Duodenal mucosa (tissue), 2 donors: Measurements from ENCODE around the gene CBFA2T2.
"Not testable (repeated sequence)": the region's sequence is repeated elsewhere in the genome, so short reads cannot be mapped to it uniquely, and the experiment has no call there.

Experiments
- H3K27ac ChIP-seq: one replicate; pipeline ENCODE4 v1.7.0; 2013; ENCODE audit warnings: low read depth, low read length
- H3K27me3 ChIP-seq, 2 donors: one replicate each; pipeline ENCODE4 v1.7.0; 2013; ENCODE audit warnings: low read length in 2 of 2, control low read depth in 1 of 2; ENCODE audit not compliant: insufficient read depth in 2 of 2, control insufficient read depth in 1 of 2
- H3K36me3 ChIP-seq, 2 donors: one replicate each; pipeline ENCODE4 v1.7.0; 2013; ENCODE audit warnings: low read length in 2 of 2, control low read depth in 1 of 2; ENCODE audit not compliant: insufficient read depth in 2 of 2, control insufficient read depth in 1 of 2
- H3K4me1 ChIP-seq, 2 donors: one replicate each; pipeline ENCODE4 v1.7.0; 2013; ENCODE audit warnings: low read length in 2 of 2, control low read depth in 1 of 2; ENCODE audit not compliant: insufficient read depth in 2 of 2, control insufficient read depth in 1 of 2
- H3K4me3 ChIP-seq, 2 donors: one replicate each; pipeline ENCODE4 v1.7.0; 2013; ENCODE audit warnings: low read length in 2 of 2, low read depth in 1 of 2
- H3K9ac ChIP-seq, 2 donors: one replicate each; pipeline ENCODE4 v1.7.0; 2013; ENCODE audit warnings: low read length in 2 of 2, low read depth in 1 of 2
- H3K9me3 ChIP-seq, 2 donors: one replicate each; pipeline ENCODE4 v1.7.0; 2013; ENCODE audit warnings: low read length in 2 of 2, control low read depth in 1 of 2; ENCODE audit not compliant: control insufficient read depth in 1 of 2

Gene CBFA2T2

DNA sequence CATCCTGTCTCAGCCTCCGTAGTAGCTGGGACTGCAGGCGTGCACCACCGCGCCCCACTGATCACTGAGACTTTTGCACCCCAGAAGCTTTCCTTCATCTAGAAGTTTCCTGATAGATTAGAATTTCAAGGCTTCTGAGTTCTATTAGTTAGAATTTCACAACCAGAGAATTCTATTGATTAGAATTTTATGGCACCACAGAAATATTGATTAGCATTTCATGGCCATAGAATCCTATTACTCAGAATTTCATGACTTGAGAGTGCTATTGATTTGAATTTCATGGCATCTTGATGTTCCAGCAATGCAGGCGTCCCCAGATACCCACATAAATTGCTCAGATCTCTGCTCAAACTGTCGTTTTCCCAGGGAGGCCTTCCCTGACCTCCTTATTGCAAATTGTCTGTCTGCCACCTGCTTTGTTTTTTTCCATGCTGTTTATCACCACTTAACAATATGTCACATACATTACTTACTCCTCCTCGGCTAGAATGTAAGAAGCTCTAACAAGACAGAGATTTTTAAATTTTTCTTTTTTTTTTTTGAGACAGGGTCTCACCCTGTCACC is 16.9 kb upstream of the CBFA2T2 start:
- Histone ChIP-seq H3K36me3 (no peaks in the 10 kb centered on the region), H3K27me3 (no peaks in the 10 kb centered on the region), H3K4me3 (no peak overlapping the region), H3K4me1 (peaks cover 17 to 20% of the 10 kb centered on the region in 2 donors), H3K9ac (no peak overlapping the region), H3K9me3 (no peaks in the 10 kb centered on the region), H3K27ac (no peak overlapping the region)

DNA sequence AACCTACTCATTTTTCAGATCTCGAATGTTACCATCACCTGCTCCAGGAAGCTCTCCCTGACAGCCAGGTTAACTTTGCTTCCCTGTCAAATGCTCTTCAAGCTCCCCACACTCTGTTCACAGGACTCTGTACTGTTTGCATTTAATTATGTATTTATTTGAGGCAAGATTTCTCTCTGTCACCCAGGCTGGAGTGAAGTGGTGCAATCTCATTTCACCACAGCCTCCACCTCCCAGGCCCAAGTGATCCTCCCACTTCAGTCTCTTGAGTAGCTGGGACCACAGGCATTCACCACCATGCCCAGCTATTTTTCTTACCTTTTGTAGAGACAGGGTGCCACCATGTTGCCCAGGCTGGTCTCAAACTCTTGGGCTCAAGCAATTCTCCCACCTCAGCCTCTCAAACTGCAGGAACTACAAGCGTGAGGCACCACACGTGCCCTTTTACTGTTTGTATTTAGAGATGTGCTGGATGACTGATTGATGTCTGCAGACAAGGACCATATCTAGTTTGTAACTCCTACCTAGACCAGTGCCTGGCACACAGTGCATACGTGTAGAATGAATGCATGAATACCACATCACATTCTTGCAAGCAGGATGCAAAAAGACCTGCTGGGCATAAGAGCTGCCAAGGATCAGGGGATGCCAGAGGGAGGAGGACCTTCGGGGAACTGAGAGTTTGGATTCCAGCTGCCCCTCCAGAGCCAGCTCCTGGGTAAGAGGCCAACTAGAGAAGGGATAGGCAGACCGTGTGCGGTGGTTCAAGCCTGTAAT is 15.6 kb upstream of the CBFA2T2 start:
- Histone ChIP-seq H3K9ac (no peak overlapping the region), H3K36me3 (no peaks in the 10 kb centered on the region), H3K4me3 (no peak overlapping the region), H3K27ac (no peak overlapping the region), H3K4me1 (peaks cover 21% of the 10 kb centered on the region in 2 donors), H3K9me3 (no peaks in the 10 kb centered on the region), H3K27me3 (no peaks in the 10 kb centered on the region)

DNA sequence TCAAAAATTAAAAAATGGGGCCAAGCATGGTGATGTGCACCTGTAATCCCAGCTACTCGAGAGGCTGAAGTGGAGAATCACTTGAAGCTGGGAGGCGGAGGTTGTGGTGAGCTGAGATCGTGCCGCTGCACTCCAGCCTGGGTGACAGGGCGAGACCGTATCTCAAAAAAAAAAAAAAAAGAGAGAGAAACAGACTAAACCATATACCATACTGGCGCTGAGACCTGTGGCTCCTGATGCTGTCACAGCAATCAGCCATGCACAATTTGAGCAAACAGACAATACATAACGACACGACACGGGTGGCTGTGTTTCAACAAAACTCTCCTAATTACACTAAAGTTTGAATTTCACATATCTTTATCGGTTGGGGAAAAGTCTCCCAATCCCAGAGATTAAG is 14.9 kb upstream of the CBFA2T2 start:
- no peaks in the 10 kb centered on the region for H3K27me3 ChIP-seq
- H3K36me3 ChIP-seq = no peaks in the 10 kb centered on the region
- H3K9ac ChIP-seq = no peak overlapping the region
- H3K4me3 ChIP-seq = no peak overlapping the region
- no peaks in the 10 kb centered on the region for H3K9me3 ChIP-seq
- H3K27ac ChIP-seq = no peak overlapping the region
- peaks cover 21% of the 10 kb centered on the region in 2 donors for H3K4me1 ChIP-seq

DNA sequence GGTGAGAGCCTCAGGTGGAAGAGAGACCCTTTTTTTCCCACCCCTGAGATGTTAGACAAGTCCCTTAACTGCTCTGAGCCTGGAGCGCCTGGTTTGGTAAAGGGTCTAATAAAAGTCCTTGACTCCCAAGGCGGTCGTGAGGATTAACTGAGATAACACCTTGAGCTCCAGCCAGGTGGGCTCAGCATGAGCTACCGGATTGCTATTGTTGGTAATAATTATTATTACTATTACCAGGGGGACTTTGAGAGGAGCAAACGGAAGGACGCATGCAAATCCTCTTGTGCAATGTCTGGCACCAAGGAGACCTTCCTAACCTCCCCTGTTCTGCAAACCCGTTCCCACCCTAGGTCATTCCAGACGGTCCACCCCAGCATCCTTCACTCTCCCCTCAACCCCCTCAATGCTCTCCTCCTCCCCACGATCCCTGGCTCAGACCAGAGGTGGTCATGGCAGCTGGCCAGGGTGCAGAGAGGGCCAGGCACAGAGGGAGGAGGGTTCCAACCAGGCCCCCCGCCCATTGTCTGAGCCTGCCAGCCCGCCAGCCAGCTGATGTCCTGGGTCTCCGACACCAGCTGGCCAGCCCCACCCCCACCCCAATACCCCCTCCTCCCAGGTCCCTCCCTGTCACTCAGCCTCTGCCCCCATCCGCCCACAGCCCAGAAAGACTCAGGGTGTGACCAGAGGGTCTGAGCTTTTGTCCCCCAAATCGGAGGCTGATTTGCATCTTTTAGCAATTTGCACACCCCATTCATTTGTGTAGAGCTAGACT is 14.3 kb upstream of the CBFA2T2 start:
- Histone ChIP-seq H3K27me3 (no peaks in the 10 kb centered on the region), H3K4me3 (no peak overlapping the region), H3K9ac (no peak overlapping the region), H3K4me1 (peaks cover 21% of the 10 kb centered on the region in 2 donors), H3K36me3 (no peaks in the 10 kb centered on the region), H3K9me3 (no peaks in the 10 kb centered on the region), H3K27ac (no peak overlapping the region)

DNA sequence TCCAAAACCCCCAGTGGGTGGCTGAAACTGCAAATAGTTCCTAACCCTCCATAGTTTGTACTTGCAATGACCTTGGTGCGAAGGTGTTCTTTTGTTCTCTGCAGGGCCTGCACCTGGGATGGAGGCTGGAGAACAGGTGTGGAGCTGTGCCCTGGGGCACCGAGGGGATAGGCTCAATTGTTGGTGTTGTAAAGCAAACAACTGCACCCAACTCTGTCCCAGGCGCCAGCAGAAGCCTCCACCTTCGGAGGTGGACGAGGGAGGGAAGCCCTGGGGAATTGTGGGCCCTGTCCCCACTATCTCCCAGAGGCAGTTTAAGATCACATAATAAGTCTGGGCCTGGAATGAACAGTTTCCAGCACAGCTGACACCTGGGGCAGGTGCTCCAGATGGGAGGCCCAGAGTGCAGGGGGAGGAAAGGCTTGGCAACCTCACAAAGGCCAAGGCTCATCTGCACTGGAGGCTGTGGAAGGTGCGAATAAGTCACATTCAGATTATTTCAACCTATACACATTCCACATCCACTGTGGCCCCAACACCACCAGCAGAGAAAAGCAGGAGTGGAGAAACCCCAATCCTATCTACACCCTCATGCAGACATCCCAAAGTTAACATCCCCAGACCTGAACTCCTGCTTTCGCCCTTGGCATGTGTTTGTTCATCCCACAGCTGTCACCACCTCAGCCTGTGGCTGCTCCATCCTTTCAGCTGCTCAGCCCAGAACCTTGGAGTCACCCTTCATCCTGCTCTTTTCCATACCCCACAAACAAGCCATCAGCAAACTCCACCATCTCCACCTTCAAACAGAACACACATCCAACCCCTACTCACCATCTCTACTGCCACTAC is 12.3 kb upstream of the CBFA2T2 start:
- no peaks in the 10 kb centered on the region for H3K36me3 ChIP-seq
- H3K4me3 ChIP-seq = no peak overlapping the region
- peak overlapping the region; percentile 14 for H3K27ac ChIP-seq
- H3K9me3 ChIP-seq = no peaks in the 10 kb centered on the region
- H3K27me3 ChIP-seq = no peaks in the 10 kb centered on the region
- H3K9ac ChIP-seq = peak overlapping the region in 1 of 2 donors; percentile 32
- H3K4me1 ChIP-seq = peaks cover 21% of the 10 kb centered on the region in 2 donors

DNA sequence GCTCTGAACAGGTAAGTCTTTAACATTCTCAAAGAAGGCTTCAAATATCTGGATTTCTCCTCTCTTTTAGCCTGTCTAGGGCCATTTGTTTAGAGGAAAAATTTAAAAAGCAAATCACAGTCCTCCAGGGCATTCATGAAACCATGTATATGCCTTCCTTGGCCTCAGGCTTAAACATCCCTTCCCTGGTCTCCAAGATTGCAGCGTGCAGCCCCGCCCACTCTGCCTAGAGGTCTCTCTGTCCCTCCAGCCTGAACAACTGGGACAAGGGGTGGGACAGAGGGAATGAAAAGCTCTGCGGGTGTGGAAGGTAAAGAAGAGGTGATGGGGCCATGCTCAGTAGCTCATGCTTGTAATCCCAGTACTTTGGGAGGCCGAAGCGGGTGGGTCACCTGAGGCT is 9.8 kb upstream of the CBFA2T2 start:
- no peaks in the 10 kb centered on the region for H3K36me3 ChIP-seq
- H3K27me3 ChIP-seq = no peaks in the 10 kb centered on the region
- no peak overlapping the region for H3K9ac ChIP-seq
- no peak overlapping the region for H3K4me3 ChIP-seq
- peaks cover 16 to 21% of the 10 kb centered on the region in 2 donors for H3K4me1 ChIP-seq
- H3K9me3 ChIP-seq = no peaks in the 10 kb centered on the region
- no peak overlapping the region for H3K27ac ChIP-seq

DNA sequence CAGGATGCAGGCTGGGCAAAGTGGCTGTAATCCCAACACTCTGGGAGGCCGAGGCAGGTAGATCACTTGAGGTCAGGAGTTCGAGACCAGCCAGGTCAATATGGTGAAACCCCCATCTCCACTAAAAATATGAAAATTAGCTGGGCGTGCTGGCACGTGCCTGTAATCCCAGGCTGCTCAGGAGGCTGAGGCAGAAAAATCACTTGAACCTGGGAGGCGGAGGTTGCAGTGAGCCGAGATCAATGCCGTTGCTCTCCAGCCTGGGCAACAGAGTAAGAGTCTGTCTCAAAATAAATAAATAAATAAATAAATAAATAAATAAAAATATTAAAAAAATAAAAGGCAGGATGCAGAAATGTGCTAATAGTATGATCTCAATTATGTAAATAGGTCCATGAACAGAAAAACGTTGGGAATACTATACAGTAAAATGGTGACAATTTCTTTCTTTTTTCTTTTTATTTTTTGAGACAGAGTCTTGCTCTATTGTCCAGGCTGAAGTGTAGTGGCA is 8.4 kb upstream of the CBFA2T2 start:
- H3K4me3 ChIP-seq = no peak overlapping the region
- no peaks in the 10 kb centered on the region for H3K27me3 ChIP-seq
- peaks cover 6 to 16% of the 10 kb centered on the region in 2 donors for H3K4me1 ChIP-seq
- H3K27ac ChIP-seq = no peak overlapping the region
- H3K9me3 ChIP-seq = no peaks in the 10 kb centered on the region
- H3K9ac ChIP-seq = no peak overlapping the region
- no peaks in the 10 kb centered on the region for H3K36me3 ChIP-seq

DNA sequence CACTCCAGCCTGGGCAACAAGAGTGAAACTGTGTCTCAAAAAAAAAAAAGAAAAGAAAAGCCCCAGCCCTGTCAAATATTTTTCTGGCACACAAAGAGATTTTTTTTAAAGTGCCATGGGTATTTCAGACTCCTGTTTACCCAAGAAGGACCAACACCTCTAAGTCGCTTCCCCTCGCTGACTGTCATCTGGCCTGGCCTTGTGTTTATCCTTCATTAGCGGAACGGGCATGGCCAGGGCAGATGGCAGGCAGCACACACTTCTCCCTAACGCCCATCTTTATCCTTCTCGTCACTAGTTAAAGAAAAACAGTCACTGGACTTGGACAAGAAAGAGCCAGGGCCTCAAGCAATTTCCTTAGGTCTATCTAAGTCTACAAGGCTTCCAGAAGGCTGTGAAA is 7.3 kb upstream of the CBFA2T2 start:
- Histone ChIP-seq H3K4me3 (no peak overlapping the region), H3K9me3 (no peaks in the 10 kb centered on the region), H3K27me3 (no peaks in the 10 kb centered on the region), H3K4me1 (peaks cover 4 to 8% of the 10 kb centered on the region in 2 donors), H3K9ac (no peak overlapping the region), H3K27ac (no peak overlapping the region), H3K36me3 (no peaks in the 10 kb centered on the region)

DNA sequence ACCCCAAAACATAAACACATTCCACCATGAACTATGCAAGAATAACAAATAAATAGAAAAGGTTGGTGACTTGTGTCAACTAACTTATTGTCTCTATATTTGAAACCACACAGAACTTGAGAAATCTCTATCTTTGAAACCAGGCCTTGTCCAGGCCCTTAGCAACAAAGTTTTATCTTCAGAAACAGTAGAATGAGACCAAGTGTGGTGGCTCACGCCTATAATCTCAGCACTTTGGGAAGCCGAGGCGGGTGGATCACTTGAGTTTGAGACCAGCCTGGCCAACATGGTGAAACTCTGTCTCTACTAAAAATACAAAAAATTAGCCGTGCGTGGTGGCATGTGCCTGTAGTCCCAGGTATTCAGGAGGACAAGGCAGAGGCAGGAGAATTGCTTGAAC is 6.7 kb upstream of the CBFA2T2 start:
- not testable (repeated sequence) for H3K36me3 ChIP-seq, H3K27me3 ChIP-seq, H3K4me1 ChIP-seq, H3K4me3 ChIP-seq, H3K9ac ChIP-seq, H3K9me3 ChIP-seq, H3K27ac ChIP-seq
